GM12873 (cell line): ENCODE data around the gene SLC35A1.

ENCODE experiments used
- TF ChIP-seq, protein P1 (sequence below): IDR thresholded peaks from 2 replicates; pipeline ENCODE4 v1.5.1; 2012; ENCODE audit warnings: low read depth, mild to moderate bottlenecking, moderate library complexity, low read length, control low read depth; ENCODE audit not compliant: insufficient read depth; ENCODE audit errors: missing control alignments

Gene SLC35A1

GRCh38 chr6:87494761-87495422 lies 22.1 kb downstream of the SLC35A1 start:
- TF ChIP-seq, protein P1, sequence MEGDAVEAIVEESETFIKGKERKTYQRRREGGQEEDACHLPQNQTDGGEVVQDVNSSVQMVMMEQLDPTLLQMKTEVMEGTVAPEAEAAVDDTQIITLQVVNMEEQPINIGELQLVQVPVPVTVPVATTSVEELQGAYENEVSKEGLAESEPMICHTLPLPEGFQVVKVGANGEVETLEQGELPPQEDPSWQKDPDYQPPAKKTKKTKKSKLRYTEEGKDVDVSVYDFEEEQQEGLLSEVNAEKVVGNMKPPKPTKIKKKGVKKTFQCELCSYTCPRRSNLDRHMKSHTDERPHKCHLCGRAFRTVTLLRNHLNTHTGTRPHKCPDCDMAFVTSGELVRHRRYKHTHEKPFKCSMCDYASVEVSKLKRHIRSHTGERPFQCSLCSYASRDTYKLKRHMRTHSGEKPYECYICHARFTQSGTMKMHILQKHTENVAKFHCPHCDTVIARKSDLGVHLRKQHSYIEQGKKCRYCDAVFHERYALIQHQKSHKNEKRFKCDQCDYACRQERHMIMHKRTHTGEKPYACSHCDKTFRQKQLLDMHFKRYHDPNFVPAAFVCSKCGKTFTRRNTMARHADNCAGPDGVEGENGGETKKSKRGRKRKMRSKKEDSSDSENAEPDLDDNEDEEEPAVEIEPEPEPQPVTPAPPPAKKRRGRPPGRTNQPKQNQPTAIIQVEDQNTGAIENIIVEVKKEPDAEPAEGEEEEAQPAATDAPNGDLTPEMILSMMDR = no peak

- TF ChIP-seq, protein P1 = no peak
Observed at GRCh38 chr6:87498048-87498447, 25.3 kb downstream of the SLC35A1 start.

DNA sequence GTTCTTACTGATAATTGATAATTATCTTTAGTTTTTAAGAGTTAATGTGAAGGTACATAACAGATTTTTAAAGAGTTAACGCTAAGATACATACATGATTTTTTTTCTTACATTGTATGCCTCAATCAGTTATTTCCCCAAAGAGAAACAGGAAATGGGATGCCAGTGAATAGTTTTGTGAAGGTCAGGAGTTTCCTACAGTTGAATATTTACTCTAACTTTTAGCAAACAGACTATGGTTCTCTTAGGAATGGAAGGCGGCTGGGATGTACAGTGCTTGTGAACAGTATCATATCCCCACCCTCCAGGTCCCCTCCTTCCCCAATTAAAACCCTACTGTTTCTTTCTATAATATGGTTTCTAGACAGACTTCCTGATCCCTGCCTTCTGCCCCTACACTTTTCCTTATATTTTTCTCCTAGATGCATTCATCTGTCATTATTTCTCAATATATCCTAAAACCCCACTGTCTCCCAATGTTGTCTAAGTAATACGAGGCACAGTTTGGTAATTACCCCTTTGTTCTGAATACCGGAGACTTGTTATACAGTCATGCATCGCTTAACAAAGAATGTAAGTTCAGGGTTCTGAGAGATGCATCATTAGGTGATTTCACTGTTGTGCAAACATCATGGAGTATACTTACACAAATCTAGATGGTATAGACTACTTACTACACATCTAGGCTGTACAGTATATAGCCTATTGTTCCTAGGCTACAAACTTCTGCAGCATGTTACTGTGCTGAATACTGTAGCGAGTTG lies 29.2 kb downstream of the SLC35A1 start:
- TF ChIP-seq, protein P1 = no peak

- TF ChIP-seq, protein P1 = no peak
Observed at GRCh38 chr6:87504441-87504840, 31.7 kb downstream of the SLC35A1 start.

- TF ChIP-seq, protein P1 = no peak
Observed at GRCh38 chr6:87514831-87515230, 42.1 kb downstream of the SLC35A1 start.

DNA sequence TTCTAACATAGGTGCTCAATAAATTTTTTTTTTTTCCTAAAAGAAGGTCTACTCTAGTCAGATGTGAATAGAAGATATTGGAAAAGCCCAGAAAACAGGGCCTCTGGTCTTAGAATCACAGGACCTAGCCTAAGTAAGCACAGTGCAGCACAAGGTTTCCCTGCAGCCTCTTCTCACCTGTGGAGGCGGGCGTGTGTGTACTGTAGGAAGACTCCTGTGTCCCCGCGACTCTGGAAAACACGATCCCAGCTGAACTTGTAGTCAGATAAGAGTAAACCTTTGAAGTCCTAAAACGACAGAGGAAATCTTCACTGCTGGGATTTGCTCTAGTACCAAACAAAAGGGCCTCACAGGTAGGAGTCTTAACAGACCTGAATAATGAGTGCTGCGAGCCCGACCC lies 45.7 kb downstream of the SLC35A1 start:
- TF ChIP-seq, protein P1 = no peak

DNA sequence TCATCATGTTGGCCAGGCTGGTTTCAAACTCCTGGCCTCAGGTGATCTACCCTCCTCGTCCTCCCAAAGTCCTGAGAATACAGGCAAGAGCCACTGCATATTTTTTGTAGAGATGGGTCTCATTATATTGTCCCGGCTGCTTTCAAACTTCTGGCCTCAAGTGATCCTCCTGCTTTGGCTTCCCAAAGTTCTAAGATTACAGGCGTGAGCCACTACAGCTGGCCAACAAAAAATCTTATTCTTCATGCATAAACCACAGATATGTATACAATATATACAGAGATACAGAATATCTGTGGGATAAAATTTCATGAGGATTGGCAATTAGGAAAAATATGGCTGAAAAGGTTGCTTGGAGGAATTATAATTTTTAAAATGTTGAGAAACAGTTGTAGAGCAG lies 49.9 kb downstream of the SLC35A1 start:
- TF ChIP-seq, protein P1 = no peak
